ENCODE results near the gene CHRNG. TPM values are rescaled to one million over a fixed set of nuclear protein-coding genes. Genes with fewer than 3 reads are reported as not detected.

Gene CHRNG
- total RNA-seq, 1 experiment from 2014 or later, result 5.5 TPM

- no peak for DNase-seq (ENCODE audit: low read depth)
Measured at GRCh38 chr2:232505856-232506255, 33.6 kb upstream of the CHRNG start.

GRCh38 chr2:232506709-232507108, 32.8 kb upstream of the CHRNG start:
- DNase-seq (ENCODE audit: low read depth), result no peak

GRCh38 chr2:232508251-232508650, 31.2 kb upstream of the CHRNG start:
- DNase-seq (ENCODE audit: low read depth), result no peak

GRCh38 chr2:232511336-232511890, 28.1 kb upstream of the CHRNG start:
- DNase-seq (ENCODE audit: low read depth), result no peak

- DNase-seq (ENCODE audit: low read depth), result no peak
Measured at GRCh38 chr2:232512602-232513001, 26.9 kb upstream of the CHRNG start.

- no peak for DNase-seq (ENCODE audit: low read depth)
Measured at GRCh38 chr2:232513353-232513752, 26.1 kb upstream of the CHRNG start.

GRCh38 chr2:232515639-232516038, 23.9 kb upstream of the CHRNG start:
- DNase-seq (ENCODE audit: low read depth), result no peak

GRCh38 chr2:232516551-232516950, 22.9 kb upstream of the CHRNG start:
- DNase-seq (ENCODE audit: low read depth), result no peak

GRCh38 chr2:232518844-232519243, 20.6 kb upstream of the CHRNG start:
- DNase-seq (ENCODE audit: low read depth), result no peak

GRCh38 chr2:232519581-232520438, 19.7 kb upstream of the CHRNG start, which contains the start of gene PRSS56:
Gene PRSS56, plus strand, starts transcription at chr2:232520388. Its CDS starts 211 bp downstream, at chr2:232520599.
- DNase-seq (ENCODE audit: low read depth), result no peak

- no peak for DNase-seq (ENCODE audit: low read depth)
Measured at GRCh38 chr2:232520489-232520888, 19.0 kb upstream of the CHRNG start.

GRCh38 chr2:232521098-232521497, 18.4 kb upstream of the CHRNG start:
- DNase-seq (ENCODE audit: low read depth), result no peak

GRCh38 chr2:232521959-232522622, 17.4 kb upstream of the CHRNG start:
- DNase-seq (ENCODE audit: low read depth), result no peak

- DNase-seq (ENCODE audit: low read depth), result no peak
Measured at GRCh38 chr2:232522623-232523401, 16.7 kb upstream of the CHRNG start.

- no peak for DNase-seq (ENCODE audit: low read depth)
Measured at GRCh38 chr2:232523402-232523681, 16.1 kb upstream of the CHRNG start.

GRCh38 chr2:232523682-232524597, 15.6 kb upstream of the CHRNG start:
- peak; percentile 37 for DNase-seq (ENCODE audit: low read depth)

GRCh38 chr2:232524771-232525170, 14.7 kb upstream of the CHRNG start:
- DNase-seq (ENCODE audit: low read depth), result no peak

GRCh38 chr2:232525199-232525598, 14.3 kb upstream of the CHRNG start:
- DNase-seq (ENCODE audit: low read depth), result no peak

GRCh38 chr2:232525791-232526371, 13.6 kb upstream of the CHRNG start, which contains the start of gene CHRND:
Gene CHRND, plus strand, starts transcription at chr2:232526160. Its CDS starts 56 bp downstream, at chr2:232526216.
- DNase-seq (ENCODE audit: low read depth), result peak; percentile 91

- DNase-seq (ENCODE audit: low read depth), result no peak
Measured at GRCh38 chr2:232526372-232526941, 13.0 kb upstream of the CHRNG start.

Data from LHCN-M2 (cell line).